HG02973 (cell line): ENCODE data around the gene WNT8B.
A peak's percentile ranks its signal among the peaks of the same experiment; 100 is the strongest.

ENCODE experiments used
- ATAC-seq: cut with Tn5 transposase; IDR thresholded peaks from one replicate; pipeline ENCODE4 v1.9.1; 2021; ENCODE audit warnings: moderate library complexity; ENCODE audit not compliant: unreplicated experiment

The WNT8B gene

GRCh38 chr10:100462709-100463108, at the start of gene WNT8B:
WNT8B (plus strand) TSS chr10:100463009; CDS start chr10:100463169, 160 bp downstream.
- ATAC-seq, result no peak

- no peak for ATAC-seq
These were observed 49.6 kb upstream of the WNT8B start for GRCh38 chr10:100413173-100413572.

- no peak for ATAC-seq
These were observed 42.8 kb upstream of the WNT8B start for GRCh38 chr10:100419911-100420449.

GRCh38 chr10:100427374-100427773, 35.4 kb upstream of the WNT8B start:
- no peak for ATAC-seq

- ATAC-seq, result peak; percentile 71
These were observed 29.3 kb upstream of the WNT8B start for GRCh38 chr10:100433253-100434240.

GRCh38 chr10:100436255-100436654, 26.6 kb upstream of the WNT8B start:
- no peak for ATAC-seq

GRCh38 chr10:100438674-100439315, 24.0 kb upstream of the WNT8B start:
- no peak for ATAC-seq

GRCh38 chr10:100442548-100442947, 20.3 kb upstream of the WNT8B start:
- no peak for ATAC-seq

GRCh38 chr10:100446130-100446761, 16.6 kb upstream of the WNT8B start:
- no peak for ATAC-seq

- no peak for ATAC-seq
These were observed 15.1 kb upstream of the WNT8B start for GRCh38 chr10:100447663-100448062.

GRCh38 chr10:100448951-100449350, 13.9 kb upstream of the WNT8B start:
- no peak for ATAC-seq

- ATAC-seq, result no peak
These were observed 5.5 kb downstream of the WNT8B start for GRCh38 chr10:100468322-100468721.

GRCh38 chr10:100468978-100469377, 6.2 kb downstream of the WNT8B start:
- no peak for ATAC-seq

- no peak for ATAC-seq
These were observed 6.9 kb downstream of the WNT8B start for GRCh38 chr10:100469756-100470155.

GRCh38 chr10:100470367-100470766, 7.6 kb downstream of the WNT8B start:
- ATAC-seq, result no peak

- ATAC-seq, result no peak
These were observed 15.2 kb downstream of the WNT8B start for GRCh38 chr10:100477970-100478369.

- no peak for ATAC-seq
These were observed 16.2 kb downstream of the WNT8B start for GRCh38 chr10:100479037-100479436.

- no peak for ATAC-seq
These were observed 17.2 kb downstream of the WNT8B start for GRCh38 chr10:100480002-100480401.

GRCh38 chr10:100481462-100482081, 18.8 kb downstream of the WNT8B start:
- peak; percentile 96 for ATAC-seq

GRCh38 chr10:100482181-100482833, 19.5 kb downstream of the WNT8B start:
- ATAC-seq, result peak; percentile 40
